ENCODE measurements around the gene AFG1L.
"Not testable (repeated sequence)": the region's sequence is repeated elsewhere in the genome, so short reads cannot be mapped to it uniquely, and the experiment has no call there.

Gene AFG1L

GRCh38 chr6:108446629-108447150, 151.8 kb downstream of the AFG1L start:
- H4K8ac ChIP-seq (ENCODE audit: low read depth, low read length): no peak overlapping the region
- H3K18ac ChIP-seq (ENCODE audit: low read length): no peak overlapping the region
- H3K27ac ChIP-seq (ENCODE audit: low read depth, low read length): no peak overlapping the region
- no peaks in the 10 kb centered on the region for H3K79me1 ChIP-seq (ENCODE audit: low read length)
- peak; percentile 17 for DNase-seq
- no peak overlapping the region for H3K4me3 ChIP-seq (ENCODE audit: low read length)
- no peaks in the 10 kb centered on the region for H3K79me2 ChIP-seq (ENCODE audit: control insufficient read depth, insufficient read depth, low read length)
- no peak overlapping the region for H2BK5ac ChIP-seq (ENCODE audit: low read length)
- no peaks in the 10 kb centered on the region for H3K36me3 ChIP-seq (ENCODE audit: control insufficient read depth, insufficient read depth, low read length)
- no peak overlapping the region for H2AK5ac ChIP-seq (ENCODE audit: low read length)
- no peaks in the 10 kb centered on the region for H3K27me3 ChIP-seq (ENCODE audit: insufficient read depth, low read length, poor library complexity)
- no CpG with 5 or more reads among the region's 3 CpGs for WGBS (ENCODE audit: extremely low coverage, insufficient coverage, low lambda C conversion rate)
- no peak overlapping the region for H4K5ac ChIP-seq (ENCODE audit: low read length)
- no peak overlapping the region for H3K56ac ChIP-seq (ENCODE audit: low read length)
- H2BK15ac ChIP-seq (replicated peaks; ENCODE audit: low read depth): no peak overlapping the region
- H3K4me1 ChIP-seq (ENCODE audit: control insufficient read depth, low read depth, low read length): no peaks in the 10 kb centered on the region
- no peak overlapping the region for H3K23ac ChIP-seq (ENCODE audit: low read length)
- H3K4me2 ChIP-seq (ENCODE audit: low read length): no peak overlapping the region
- H3K9ac ChIP-seq (ENCODE audit: low read length): no peak overlapping the region
- H3K4ac ChIP-seq (ENCODE audit: low read depth, low read length): no peak overlapping the region
- H2BK120ac ChIP-seq (ENCODE audit: low read depth, low read length): no peak overlapping the region

DNA sequence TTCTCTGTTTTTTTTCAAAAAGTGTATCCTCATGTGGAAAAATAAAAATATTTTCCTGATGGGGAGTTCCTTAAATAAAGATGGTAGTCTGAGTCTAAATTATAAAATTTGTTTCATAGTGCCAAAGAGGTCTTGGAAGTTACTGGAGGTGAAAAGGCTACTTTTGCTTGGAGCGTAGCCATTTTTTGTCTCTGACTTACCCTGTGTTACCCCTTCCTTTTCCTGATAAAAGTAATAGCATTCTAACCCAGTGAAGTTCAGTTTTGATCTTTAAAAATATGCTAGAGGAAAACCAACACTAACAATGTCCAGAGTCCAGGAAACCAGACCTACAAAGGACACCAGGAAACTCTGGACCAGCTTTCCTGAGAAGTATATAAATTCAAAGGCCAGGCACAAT, 153.6 kb downstream of the AFG1L start:
- Histone ChIP-seq H3K4ac (ENCODE audit: low read depth, low read length) (no peak overlapping the region), H2BK120ac (ENCODE audit: low read depth, low read length) (no peak overlapping the region), H2BK15ac (replicated peaks; ENCODE audit: low read depth) (no peak overlapping the region), H4K5ac (ENCODE audit: low read length) (no peak overlapping the region), H3K79me1 (ENCODE audit: low read length) (no peaks in the 10 kb centered on the region), H3K4me1 (ENCODE audit: control insufficient read depth, low read depth, low read length) (no peaks in the 10 kb centered on the region), H3K18ac (ENCODE audit: low read length) (no peak overlapping the region), H3K4me2 (ENCODE audit: low read length) (no peak overlapping the region), H2AK5ac (ENCODE audit: low read length) (no peak overlapping the region), H3K9ac (ENCODE audit: low read length) (no peak overlapping the region), H3K79me2 (ENCODE audit: control insufficient read depth, insufficient read depth, low read length) (no peaks in the 10 kb centered on the region), H3K4me3 (ENCODE audit: low read length) (no peak overlapping the region), H3K23ac (ENCODE audit: low read length) (no peak overlapping the region), H3K36me3 (ENCODE audit: control insufficient read depth, insufficient read depth, low read length) (no peaks in the 10 kb centered on the region), H3K27me3 (ENCODE audit: insufficient read depth, low read length, poor library complexity) (no peaks in the 10 kb centered on the region), H2BK5ac (ENCODE audit: low read length) (no peak overlapping the region), H3K56ac (ENCODE audit: low read length) (no peak overlapping the region), H4K8ac (ENCODE audit: low read depth, low read length) (no peak overlapping the region), H3K27ac (ENCODE audit: low read depth, low read length) (no peak overlapping the region)
- no peak for DNase-seq
- WGBS (ENCODE audit: extremely low coverage, insufficient coverage, low lambda C conversion rate): no CpG with 5 or more reads among the region's 1 CpG

DNA sequence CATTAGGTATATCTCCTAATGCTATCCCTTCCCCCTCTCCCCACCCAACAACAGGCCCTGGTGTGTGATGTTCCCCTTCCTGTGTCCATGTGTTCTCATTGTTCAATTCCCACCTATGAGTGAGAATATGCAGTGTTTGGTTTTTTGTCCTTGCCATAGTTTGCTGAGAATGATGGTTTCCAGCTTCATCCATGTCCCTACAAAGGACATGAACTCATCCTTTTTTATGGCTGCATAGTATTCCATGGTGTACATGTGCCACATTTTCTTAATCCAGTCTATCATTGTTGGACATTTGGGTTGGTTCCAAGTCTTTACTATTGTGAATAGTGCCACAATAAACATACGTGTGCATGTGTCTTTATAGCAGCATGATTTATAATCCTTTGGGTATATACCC, 154.9 kb downstream of the AFG1L start:
- H3K4me1 ChIP-seq (ENCODE audit: control insufficient read depth, low read depth, low read length); H2AK5ac ChIP-seq (ENCODE audit: low read length); H3K4me2 ChIP-seq (ENCODE audit: low read length); H3K27me3 ChIP-seq (ENCODE audit: insufficient read depth, low read length, poor library complexity); H3K36me3 ChIP-seq (ENCODE audit: control insufficient read depth, insufficient read depth, low read length); H3K56ac ChIP-seq (ENCODE audit: low read length); H3K4ac ChIP-seq (ENCODE audit: low read depth, low read length); H3K4me3 ChIP-seq (ENCODE audit: low read length); H4K8ac ChIP-seq (ENCODE audit: low read depth, low read length); H2BK5ac ChIP-seq (ENCODE audit: low read length); H3K79me2 ChIP-seq (ENCODE audit: control insufficient read depth, insufficient read depth, low read length); H3K9ac ChIP-seq (ENCODE audit: low read length); H3K27ac ChIP-seq (ENCODE audit: low read depth, low read length); H4K5ac ChIP-seq (ENCODE audit: low read length); H2BK15ac ChIP-seq (replicated peaks; ENCODE audit: low read depth); H3K79me1 ChIP-seq (ENCODE audit: low read length); H2BK120ac ChIP-seq (ENCODE audit: low read depth, low read length); H3K23ac ChIP-seq (ENCODE audit: low read length); H3K18ac ChIP-seq (ENCODE audit: low read length); DNase-seq: not testable (repeated sequence)
- WGBS (ENCODE audit: extremely low coverage, insufficient coverage, low lambda C conversion rate): no CpG with 5 or more reads among the region's 1 CpG

DNA sequence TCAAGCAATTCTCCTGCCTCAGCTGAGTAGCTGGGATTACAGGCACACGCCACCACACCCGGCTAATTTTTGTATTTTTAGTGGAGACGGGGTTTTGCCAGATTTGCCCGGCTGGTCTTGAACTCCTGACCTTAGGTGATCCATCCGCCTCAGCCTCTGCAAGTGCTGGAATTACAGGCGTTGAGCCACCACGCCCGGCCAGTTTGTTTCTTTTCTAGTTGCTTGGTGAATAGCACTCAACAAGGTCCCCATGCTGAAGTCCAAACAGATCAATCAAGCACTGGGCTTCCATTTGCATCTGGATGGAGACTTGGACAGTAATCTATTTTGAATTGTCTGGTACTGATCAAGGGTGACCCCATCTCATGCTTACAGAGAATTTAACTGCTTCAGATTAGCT, 157.0 kb downstream of the AFG1L start:
- H2AK5ac ChIP-seq (ENCODE audit: low read length): no peak overlapping the region
- no peak overlapping the region for H3K4ac ChIP-seq (ENCODE audit: low read depth, low read length)
- H3K4me1 ChIP-seq (ENCODE audit: control insufficient read depth, low read depth, low read length): no peaks in the 10 kb centered on the region
- no peak overlapping the region for H4K8ac ChIP-seq (ENCODE audit: low read depth, low read length)
- no peaks in the 10 kb centered on the region for H3K27me3 ChIP-seq (ENCODE audit: insufficient read depth, low read length, poor library complexity)
- no peak overlapping the region for H2BK15ac ChIP-seq (replicated peaks; ENCODE audit: low read depth)
- WGBS (ENCODE audit: extremely low coverage, insufficient coverage, low lambda C conversion rate): no CpG with 5 or more reads among the region's 8 CpGs
- H3K4me2 ChIP-seq (ENCODE audit: low read length): no peak overlapping the region
- H3K9ac ChIP-seq (ENCODE audit: low read length): no peak overlapping the region
- H3K36me3 ChIP-seq (ENCODE audit: control insufficient read depth, insufficient read depth, low read length): no peaks in the 10 kb centered on the region
- no peak overlapping the region for H4K5ac ChIP-seq (ENCODE audit: low read length)
- H3K27ac ChIP-seq (ENCODE audit: low read depth, low read length): no peak overlapping the region
- H2BK120ac ChIP-seq (ENCODE audit: low read depth, low read length): no peak overlapping the region
- H3K79me2 ChIP-seq (ENCODE audit: control insufficient read depth, insufficient read depth, low read length): no peaks in the 10 kb centered on the region
- H2BK5ac ChIP-seq (ENCODE audit: low read length): no peak overlapping the region
- no peak overlapping the region for H3K23ac ChIP-seq (ENCODE audit: low read length)
- DNase-seq: no peak
- no peak overlapping the region for H3K4me3 ChIP-seq (ENCODE audit: low read length)
- H3K56ac ChIP-seq (ENCODE audit: low read length): no peak overlapping the region
- H3K18ac ChIP-seq (ENCODE audit: low read length): no peak overlapping the region
- H3K79me1 ChIP-seq (ENCODE audit: low read length): no peaks in the 10 kb centered on the region

- no peak overlapping the region for H2BK5ac ChIP-seq (ENCODE audit: low read length)
- peak; percentile 68 for DNase-seq
- no peaks in the 10 kb centered on the region for H3K79me2 ChIP-seq (ENCODE audit: control insufficient read depth, insufficient read depth, low read length)
- no peak overlapping the region for H3K4ac ChIP-seq (ENCODE audit: low read depth, low read length)
- H3K56ac ChIP-seq (ENCODE audit: low read length): no peak overlapping the region
- H2BK120ac ChIP-seq (ENCODE audit: low read depth, low read length): no peak overlapping the region
- no peak overlapping the region for H3K23ac ChIP-seq (ENCODE audit: low read length)
- no peak overlapping the region for H3K4me2 ChIP-seq (ENCODE audit: low read length)
- no peaks in the 10 kb centered on the region for H3K4me1 ChIP-seq (ENCODE audit: control insufficient read depth, low read depth, low read length)
- H3K36me3 ChIP-seq (ENCODE audit: control insufficient read depth, insufficient read depth, low read length): no peaks in the 10 kb centered on the region
- no peak overlapping the region for H4K5ac ChIP-seq (ENCODE audit: low read length)
- no peak overlapping the region for H3K27ac ChIP-seq (ENCODE audit: low read depth, low read length)
- no peak overlapping the region for H3K18ac ChIP-seq (ENCODE audit: low read length)
- peak overlapping the region; percentile 66 for H4K8ac ChIP-seq (ENCODE audit: low read depth, low read length)
- WGBS (ENCODE audit: extremely low coverage, insufficient coverage, low lambda C conversion rate): no CpG with 5 or more reads among the region's 4 CpGs
- H3K27me3 ChIP-seq (ENCODE audit: insufficient read depth, low read length, poor library complexity): no peaks in the 10 kb centered on the region
- H2AK5ac ChIP-seq (ENCODE audit: low read length): no peak overlapping the region
- H3K9ac ChIP-seq (ENCODE audit: low read length): no peak overlapping the region
- H2BK15ac ChIP-seq (replicated peaks; ENCODE audit: low read depth): no peak overlapping the region
- no peaks in the 10 kb centered on the region for H3K79me1 ChIP-seq (ENCODE audit: low read length)
- H3K4me3 ChIP-seq (ENCODE audit: low read length): no peak overlapping the region
These were observed 157.9 kb downstream of the AFG1L start for GRCh38 chr6:108452711-108453195.

- Histone ChIP-seq H2BK5ac (ENCODE audit: low read length) (no peak overlapping the region), H3K18ac (ENCODE audit: low read length) (no peak overlapping the region), H3K4me2 (ENCODE audit: low read length) (no peak overlapping the region), H3K27me3 (ENCODE audit: insufficient read depth, low read length, poor library complexity) (no peaks in the 10 kb centered on the region), H3K4me3 (ENCODE audit: low read length) (no peak overlapping the region), H3K9ac (ENCODE audit: low read length) (no peak overlapping the region), H3K36me3 (ENCODE audit: control insufficient read depth, insufficient read depth, low read length) (no peaks in the 10 kb centered on the region), H3K56ac (ENCODE audit: low read length) (no peak overlapping the region), H4K5ac (ENCODE audit: low read length) (no peak overlapping the region), H2BK120ac (ENCODE audit: low read depth, low read length) (no peak overlapping the region), H3K23ac (ENCODE audit: low read length) (no peak overlapping the region), H3K79me2 (ENCODE audit: control insufficient read depth, insufficient read depth, low read length) (no peaks in the 10 kb centered on the region), H3K79me1 (ENCODE audit: low read length) (no peaks in the 10 kb centered on the region), H3K27ac (ENCODE audit: low read depth, low read length) (no peak overlapping the region), H2BK15ac (replicated peaks; ENCODE audit: low read depth) (no peak overlapping the region), H3K4me1 (ENCODE audit: control insufficient read depth, low read depth, low read length) (no peaks in the 10 kb centered on the region), H2AK5ac (ENCODE audit: low read length) (no peak overlapping the region), H4K8ac (ENCODE audit: low read depth, low read length) (no peak overlapping the region), H3K4ac (ENCODE audit: low read depth, low read length) (no peak overlapping the region)
- WGBS (ENCODE audit: extremely low coverage, insufficient coverage, low lambda C conversion rate): no CpG with 5 or more reads among the region's 3 CpGs
- DNase-seq: no peak
These were observed 158.8 kb downstream of the AFG1L start for GRCh38 chr6:108453601-108454185.

Data from mesendoderm (in vitro differentiated cells).